ENCODE measurements around the gene SAMMSON.

SAMMSON gene

GRCh38 chr3:70011582-70011981 lies 12.0 kb downstream of the SAMMSON start:
- DNase-seq (ENCODE audit: low read depth, low spot score) = peak; percentile 49

GRCh38 chr3:70020906-70021660 lies 21.6 kb downstream of the SAMMSON start:
- DNase-seq (ENCODE audit: low read depth, low spot score) = no peak

GRCh38 chr3:70028361-70028760 lies 28.8 kb downstream of the SAMMSON start:
- no peak for DNase-seq (ENCODE audit: low read depth, low spot score)

GRCh38 chr3:70038693-70039092 lies 39.2 kb downstream of the SAMMSON start:
- no peak for DNase-seq (ENCODE audit: low read depth, low spot score)

GRCh38 chr3:70040386-70040785 lies 40.9 kb downstream of the SAMMSON start:
- no peak for DNase-seq (ENCODE audit: low read depth, low spot score)

GRCh38 chr3:70042641-70043040 lies 43.1 kb downstream of the SAMMSON start:
- no peak for DNase-seq (ENCODE audit: low read depth, low spot score)

GRCh38 chr3:70049761-70050160 lies 50.2 kb downstream of the SAMMSON start:
- DNase-seq (ENCODE audit: low read depth, low spot score) = no peak

- DNase-seq (ENCODE audit: low read depth, low spot score) = no peak
Measured at GRCh38 chr3:70053293-70053692, 53.8 kb downstream of the SAMMSON start.

GRCh38 chr3:70056081-70056480 lies 56.5 kb downstream of the SAMMSON start:
- DNase-seq (ENCODE audit: low read depth, low spot score) = no peak

- no peak for DNase-seq (ENCODE audit: low read depth, low spot score)
Measured at GRCh38 chr3:70057426-70057825, 57.9 kb downstream of the SAMMSON start.

GRCh38 chr3:70061096-70061495 lies 61.6 kb downstream of the SAMMSON start:
- DNase-seq (ENCODE audit: low read depth, low spot score) = no peak

GRCh38 chr3:70064194-70064779 lies 64.8 kb downstream of the SAMMSON start:
- no peak for DNase-seq (ENCODE audit: low read depth, low spot score)

- DNase-seq (ENCODE audit: low read depth, low spot score) = no peak
Measured at GRCh38 chr3:70065696-70066253, 66.2 kb downstream of the SAMMSON start.

GRCh38 chr3:70067860-70068521 lies 68.5 kb downstream of the SAMMSON start:
- no peak for DNase-seq (ENCODE audit: low read depth, low spot score)

- DNase-seq (ENCODE audit: low read depth, low spot score) = no peak
Measured at GRCh38 chr3:70069557-70069956, 70.0 kb downstream of the SAMMSON start.

GRCh38 chr3:70071138-70071537 lies 71.6 kb downstream of the SAMMSON start:
- DNase-seq (ENCODE audit: low read depth, low spot score) = no peak

GRCh38 chr3:70072180-70072579 lies 72.6 kb downstream of the SAMMSON start:
- DNase-seq (ENCODE audit: low read depth, low spot score) = no peak

GRCh38 chr3:70072754-70073153 lies 73.2 kb downstream of the SAMMSON start:
- DNase-seq (ENCODE audit: low read depth, low spot score) = no peak

GRCh38 chr3:70075101-70075500 lies 75.6 kb downstream of the SAMMSON start:
- DNase-seq (ENCODE audit: low read depth, low spot score) = no peak

- no peak for DNase-seq (ENCODE audit: low read depth, low spot score)
Measured at GRCh38 chr3:70076396-70076795, 76.9 kb downstream of the SAMMSON start.

GRCh38 chr3:70078778-70079177 lies 79.2 kb downstream of the SAMMSON start:
- no peak for DNase-seq (ENCODE audit: low read depth, low spot score)

- DNase-seq (ENCODE audit: low read depth, low spot score) = no peak
Measured at GRCh38 chr3:70085613-70086012, 86.1 kb downstream of the SAMMSON start.

- no peak for DNase-seq (ENCODE audit: low read depth, low spot score)
Measured at GRCh38 chr3:70086336-70086735, 86.8 kb downstream of the SAMMSON start.
